D721Med (cell line): ENCODE results near the gene FLOT1.

Source experiments
- DNase-seq: peaks from one replicate; pipeline ENCODE4 v3.0.0; 2011; ENCODE audit warnings: low spot score; ENCODE audit not compliant: insufficient read length
- FAIRE-seq: peaks from 2 replicates; lab custom pipeline; 2011; peaks lifted over from hg19 to GRCh38; lab: Jason Lieb, UNC
- TF ChIP-seq, protein P1 (sequence below): IDR thresholded peaks from 2 replicates; pipeline ENCODE4 v1.5.1; 2012; ENCODE audit warnings: mild to moderate bottlenecking, control low read depth; ENCODE audit not compliant: insufficient read depth; ENCODE audit errors: missing control alignments

The FLOT1 gene

GRCh38 chr6:30687659-30688431 lies 54.6 kb downstream of the FLOT1 start:
- FAIRE-seq, result no peak
- no peak for DNase-seq
- TF ChIP-seq, protein P1, sequence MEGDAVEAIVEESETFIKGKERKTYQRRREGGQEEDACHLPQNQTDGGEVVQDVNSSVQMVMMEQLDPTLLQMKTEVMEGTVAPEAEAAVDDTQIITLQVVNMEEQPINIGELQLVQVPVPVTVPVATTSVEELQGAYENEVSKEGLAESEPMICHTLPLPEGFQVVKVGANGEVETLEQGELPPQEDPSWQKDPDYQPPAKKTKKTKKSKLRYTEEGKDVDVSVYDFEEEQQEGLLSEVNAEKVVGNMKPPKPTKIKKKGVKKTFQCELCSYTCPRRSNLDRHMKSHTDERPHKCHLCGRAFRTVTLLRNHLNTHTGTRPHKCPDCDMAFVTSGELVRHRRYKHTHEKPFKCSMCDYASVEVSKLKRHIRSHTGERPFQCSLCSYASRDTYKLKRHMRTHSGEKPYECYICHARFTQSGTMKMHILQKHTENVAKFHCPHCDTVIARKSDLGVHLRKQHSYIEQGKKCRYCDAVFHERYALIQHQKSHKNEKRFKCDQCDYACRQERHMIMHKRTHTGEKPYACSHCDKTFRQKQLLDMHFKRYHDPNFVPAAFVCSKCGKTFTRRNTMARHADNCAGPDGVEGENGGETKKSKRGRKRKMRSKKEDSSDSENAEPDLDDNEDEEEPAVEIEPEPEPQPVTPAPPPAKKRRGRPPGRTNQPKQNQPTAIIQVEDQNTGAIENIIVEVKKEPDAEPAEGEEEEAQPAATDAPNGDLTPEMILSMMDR, result no peak

DNA sequence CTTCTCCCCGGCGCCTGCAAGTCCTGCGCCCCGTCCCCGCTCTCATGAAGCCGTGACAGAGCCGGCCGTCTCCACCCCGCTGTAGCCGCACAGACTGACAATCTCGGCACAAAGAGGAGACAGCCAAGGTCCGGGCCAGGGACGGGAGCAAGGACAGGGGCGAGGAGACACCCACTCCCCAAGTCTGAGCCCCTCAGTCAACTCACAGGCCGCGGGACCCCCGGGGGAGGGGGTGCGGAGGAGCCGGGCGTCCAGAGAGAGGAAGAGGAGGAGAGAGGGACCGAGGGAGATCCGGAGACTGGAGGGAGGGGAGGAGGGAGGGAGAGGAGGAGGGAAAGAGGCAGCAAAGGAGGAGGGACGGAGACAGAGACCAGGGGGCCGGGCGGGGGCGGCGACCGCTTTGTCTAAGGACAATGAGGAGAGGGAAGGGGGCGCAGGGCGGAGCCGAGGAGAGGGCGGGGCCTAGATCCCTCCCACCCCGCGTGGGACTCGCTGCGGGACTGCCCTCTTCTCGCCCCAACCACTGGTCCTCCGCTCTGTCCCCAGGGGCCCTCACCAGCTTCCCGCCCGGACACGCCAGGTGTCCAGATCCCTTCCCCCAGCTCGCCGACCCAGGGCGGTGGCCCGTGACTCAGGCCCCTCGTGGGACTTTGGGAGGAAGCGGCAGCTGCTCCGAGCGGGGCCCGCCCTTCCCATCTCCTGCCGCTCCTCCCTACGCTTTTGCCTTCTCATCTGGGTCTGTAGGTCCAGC lies 55.4 kb downstream of the FLOT1 start:
- FAIRE-seq, result no peak
- no peak for DNase-seq
- TF ChIP-seq, protein P1, result no peak

GRCh38 chr6:30686009-30686907 lies 56.2 kb downstream of the FLOT1 start, which contains the start of gene PPP1R18:
Gene PPP1R18, minus strand, starts transcription at chr6:30686645. Its CDS starts 627 bp downstream, at chr6:30686018.
- TF ChIP-seq, protein P1, result no peak
- DNase-seq (no peak), FAIRE-seq (no peak)

DNA sequence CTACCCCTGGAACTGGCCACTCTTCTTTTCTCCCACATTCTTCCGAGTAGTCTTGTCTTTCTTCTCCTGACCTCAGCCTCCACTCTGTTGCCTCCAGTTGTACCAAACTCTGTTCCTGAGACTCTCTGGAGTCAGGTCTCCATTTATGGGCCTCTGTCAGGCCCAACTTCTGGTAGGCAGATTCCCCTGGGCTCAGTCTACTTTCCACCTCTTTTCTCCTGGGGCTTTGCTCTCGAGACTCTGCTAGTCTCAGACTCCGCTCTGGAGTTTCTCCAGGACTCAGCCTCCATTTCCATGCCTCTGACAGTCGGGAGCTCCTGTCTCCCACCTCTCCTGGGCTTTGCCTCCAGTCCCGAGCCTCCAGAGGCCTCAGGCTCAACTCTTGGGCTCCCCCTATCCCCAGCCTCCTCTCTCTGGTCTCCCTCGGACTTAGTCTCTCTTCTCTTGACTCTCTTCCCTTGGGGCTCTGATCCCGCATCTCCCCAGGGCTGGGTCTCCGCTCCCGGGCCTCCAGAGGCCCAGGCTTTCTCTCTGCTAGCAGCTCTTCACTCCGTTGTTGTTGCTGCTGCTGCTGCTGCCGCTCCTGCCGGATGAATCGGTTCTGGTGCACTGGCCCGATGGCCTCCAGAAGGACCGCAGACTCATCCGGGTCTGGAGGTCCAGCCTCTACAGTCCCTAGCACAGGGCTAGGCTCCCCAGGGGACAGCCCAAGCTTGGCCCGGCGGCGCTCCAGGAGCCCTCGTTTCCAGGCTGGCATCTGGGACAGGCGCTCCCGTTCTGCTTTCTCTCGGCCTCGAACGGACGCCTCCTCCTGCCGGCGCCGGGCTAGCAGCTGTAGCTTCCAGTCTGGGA lies 57.1 kb downstream of the FLOT1 start:
- TF ChIP-seq, protein P1, result no peak
- DNase-seq (no peak), FAIRE-seq (no peak)

- FAIRE-seq (no peak), DNase-seq (no peak)
- TF ChIP-seq, protein P1, result no peak
Measured at GRCh38 chr6:30684386-30685156, 57.9 kb downstream of the FLOT1 start.
